Activated T-helper 1 cell treated with anti-CD3 and anti-CD28 coated beads, Interleukin-12 subunit alpha, Interleukin-12 subunit beta, Interleukin-2, Interleukin-4 antibody, amounts not matched to agents 30 ng/mL and 10 ng/mL and 1 ng/mL, durations not matched to agents 14 hours and 24 hours and 36 hours (primary cell): ENCODE data around the gene PACS1. TPM values are rescaled to one million over a fixed set of nuclear protein-coding genes. Genes with fewer than 3 reads are reported as not detected.

Experiments
- DNase-seq: peaks from one replicate; pipeline ENCODE4 v3.0.0; 2021; ENCODE audit warnings: low spot score
- H3K27ac Mint-ChIP-seq: one replicate; pipeline ENCODE4 v1.8.0; 2021; ENCODE audit warnings: mild to moderate bottlenecking, mixed read lengths
- H3K27me3 Mint-ChIP-seq: one replicate; pipeline ENCODE4 v1.8.0; 2022; ENCODE audit warnings: mild to moderate bottlenecking, moderate library complexity, mixed read lengths; ENCODE audit not compliant: insufficient read depth
- H3K36me3 Mint-ChIP-seq: one replicate; pipeline ENCODE4 v1.8.0; 2021; ENCODE audit warnings: low read depth, mixed read lengths
- H3K4me1 Mint-ChIP-seq: one replicate; pipeline ENCODE4 v1.8.0; 2021; ENCODE audit warnings: low read depth, mixed read lengths
- H3K4me3 Mint-ChIP-seq: one replicate; pipeline ENCODE4 v1.8.0; 2021; ENCODE audit warnings: mild to moderate bottlenecking, moderate library complexity, mixed read lengths
- H3K9me3 Mint-ChIP-seq: one replicate; pipeline ENCODE4 v1.8.0; 2021; ENCODE audit warnings: mixed read lengths
- intact Hi-C: fragments of 100-400 bp; cut with micrococcal nuclease; formaldehyde crosslinking; loops from one replicate; pipeline ENCODE4 v1.15.1; 2024
- total RNA-seq: library from RNA; stranded (reverse); gene quantifications from 2 replicates; pipeline ENCODE4 v1.2.3, GENCODE V29; 2022

The PACS1 gene
- total RNA-seq, 1 donor from 2014 or later: 89.5 TPM

- intact Hi-C loops: no loop called here
- Mint-ChIP-seq H3K27ac (no peak overlapping the region), H3K36me3 (peaks cover 36% of the 10 kb centered on the region), H3K27me3 (no peaks in the 10 kb centered on the region), H3K9me3 (no peaks in the 10 kb centered on the region), H3K4me1 (peaks cover 21% of the 10 kb centered on the region), H3K4me3 (no peak overlapping the region)
- DNase-seq: no peak
These were observed 192.6 kb downstream of the PACS1 start for GRCh38 chr11:66262696-66263095.

GRCh38 chr11:66263231-66263630 is 193.2 kb downstream of the PACS1 start:
- Mint-ChIP-seq H3K27ac (no peak overlapping the region), H3K4me1 (peaks cover 25% of the 10 kb centered on the region), H3K9me3 (no peaks in the 10 kb centered on the region), H3K27me3 (peaks cover under 1% of the 10 kb centered on the region), H3K36me3 (peaks cover 36% of the 10 kb centered on the region), H3K4me3 (no peak overlapping the region)
- no peak for DNase-seq
- intact Hi-C loops: no loop called here

- peaks cover 36% of the 10 kb centered on the region for H3K36me3 Mint-ChIP-seq
These were observed 193.7 kb downstream of the PACS1 start for GRCh38 chr11:66263785-66264184.

DNA sequence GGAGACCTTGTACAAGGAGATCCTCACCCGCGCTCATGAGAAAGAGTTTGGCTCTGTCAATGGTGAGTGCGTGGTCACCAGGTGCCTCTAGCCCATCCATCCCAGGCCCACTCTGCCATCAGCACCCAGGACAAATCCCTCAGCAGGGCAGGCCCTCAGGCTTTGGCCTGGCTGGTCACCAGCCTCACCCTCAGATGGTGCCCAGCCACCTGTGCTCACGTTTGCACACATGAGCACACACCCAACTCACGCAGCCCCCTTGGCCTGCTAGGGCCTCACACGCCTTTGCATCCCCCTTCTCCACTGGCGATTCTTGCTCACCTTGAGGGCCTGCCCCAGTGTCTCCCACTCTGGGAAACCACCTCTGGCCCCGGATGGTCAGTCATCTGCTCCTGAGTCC is 194.3 kb downstream of the PACS1 start:
- peaks cover 2% of the 10 kb centered on the region for H3K27me3 Mint-ChIP-seq
- H3K4me1 Mint-ChIP-seq: peaks cover 19% of the 10 kb centered on the region
- no peak for DNase-seq
- H3K4me3 Mint-ChIP-seq: no peak overlapping the region
- H3K27ac Mint-ChIP-seq: no peak overlapping the region
- intact Hi-C loops: no loop called here
- H3K9me3 Mint-ChIP-seq: no peaks in the 10 kb centered on the region
- H3K36me3 Mint-ChIP-seq: peaks cover 32% of the 10 kb centered on the region

More at GRCh38 chr11:66263785-66264184, 193.7 kb downstream of the PACS1 start:
- H3K9me3 Mint-ChIP-seq: no peaks in the 10 kb centered on the region
- no peak overlapping the region for H3K4me3 Mint-ChIP-seq
- DNase-seq: no peak
- peaks cover 2% of the 10 kb centered on the region for H3K27me3 Mint-ChIP-seq
- no peak overlapping the region for H3K27ac Mint-ChIP-seq
- intact Hi-C loops: no loop called here
- H3K4me1 Mint-ChIP-seq: peaks cover 23% of the 10 kb centered on the region

- Mint-ChIP-seq H3K4me3 (no peak overlapping the region), H3K36me3 (peaks cover 26% of the 10 kb centered on the region), H3K9me3 (no peaks in the 10 kb centered on the region), H3K27ac (no peak overlapping the region), H3K27me3 (peaks cover 2% of the 10 kb centered on the region), H3K4me1 (peaks cover 20% of the 10 kb centered on the region)
- DNase-seq: no peak
- intact Hi-C loops: loop anchor here (5.0 kb wide), 6 partner anchors 82 to 553 kb away; partner anchors contain the start of genes B4GAT1, BANF1, BRMS1 and CCDC85B
These were observed 194.8 kb downstream of the PACS1 start for GRCh38 chr11:66264914-66265313.

DNA sequence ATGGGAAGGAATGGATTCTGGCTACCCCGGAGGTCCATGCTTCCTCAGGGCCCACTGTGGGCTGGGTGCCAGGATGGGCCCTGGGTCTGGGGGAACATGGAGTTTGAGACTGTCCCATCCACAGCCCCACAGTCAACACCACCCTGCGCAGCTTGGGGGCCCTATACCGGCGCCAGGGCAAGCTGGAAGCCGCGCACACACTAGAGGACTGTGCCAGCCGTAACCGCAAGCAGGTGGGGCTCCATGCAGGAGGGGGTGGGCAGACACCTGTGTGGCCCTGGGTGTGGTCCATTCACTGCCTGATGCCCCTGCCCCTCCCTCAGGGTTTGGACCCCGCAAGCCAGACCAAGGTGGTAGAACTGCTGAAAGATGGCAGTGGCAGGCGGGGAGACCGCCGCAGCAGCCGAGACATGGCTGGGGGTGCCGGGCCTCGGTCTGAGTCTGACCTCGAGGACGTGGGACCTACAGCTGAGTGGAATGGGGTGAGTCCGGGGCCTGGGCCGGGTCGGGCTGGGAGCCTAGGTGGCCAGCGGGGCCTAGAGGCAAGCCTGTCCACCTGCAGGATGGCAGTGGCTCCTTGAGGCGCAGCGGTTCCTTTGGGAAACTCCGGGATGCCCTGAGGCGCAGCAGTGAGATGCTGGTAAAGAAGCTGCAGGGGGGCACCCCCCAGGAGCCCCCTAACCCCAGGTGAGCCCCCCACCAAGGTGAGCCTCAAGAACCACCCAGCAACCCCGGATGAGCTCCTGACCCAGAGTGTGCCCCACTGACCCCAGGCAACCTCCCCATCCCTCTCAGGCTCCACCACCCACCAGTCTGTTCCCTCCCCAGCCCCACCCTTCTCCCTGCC is 195.7 kb downstream of the PACS1 start:
- no peak overlapping the region for H3K27ac Mint-ChIP-seq

DNA sequence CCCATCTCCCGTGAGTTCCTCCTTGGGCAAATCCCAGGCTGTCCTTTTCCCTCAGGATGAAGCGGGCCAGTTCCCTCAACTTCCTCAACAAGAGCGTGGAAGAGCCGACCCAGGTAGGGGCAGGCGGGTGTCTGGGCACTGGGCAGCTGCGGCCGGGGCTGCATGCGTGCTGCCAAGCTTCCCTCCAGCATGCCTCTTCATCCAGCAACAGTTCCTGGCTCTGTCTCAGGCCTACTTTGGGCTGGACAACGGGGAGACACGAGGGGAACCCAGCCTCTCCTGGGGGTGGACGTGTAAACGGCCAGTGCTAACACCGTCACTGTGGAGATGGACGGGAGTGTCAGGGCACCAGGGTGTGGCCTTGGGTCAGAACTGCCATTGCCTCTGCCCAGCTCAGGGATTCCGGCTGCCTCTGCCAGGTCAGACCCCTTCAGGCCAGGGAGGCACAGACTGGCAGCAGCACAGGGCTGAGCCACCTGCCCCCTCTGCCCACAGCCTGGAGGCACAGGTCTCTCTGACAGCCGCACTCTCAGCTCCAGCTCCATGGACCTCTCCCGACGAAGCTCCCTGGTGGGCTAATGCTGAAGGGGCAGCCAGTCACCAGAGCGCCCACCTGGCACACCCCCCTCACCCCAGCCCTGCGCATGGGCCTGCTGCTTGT is 196.4 kb downstream of the PACS1 start:
- no peaks in the 10 kb centered on the region for H3K9me3 Mint-ChIP-seq
- H3K36me3 Mint-ChIP-seq: peaks cover 27% of the 10 kb centered on the region
- no peak overlapping the region for H3K27ac Mint-ChIP-seq
- DNase-seq: no peak
- H3K27me3 Mint-ChIP-seq: peaks cover 2% of the 10 kb centered on the region
- peak overlapping the region; percentile 76 for H3K4me3 Mint-ChIP-seq
- intact Hi-C loops: loop anchor here (1.0 to 5.0 kb wide), 7 partner anchors 44 to 554 kb away; partner anchors contain the start of genes B4GAT1, BANF1, BRMS1 and CCDC85B
- H3K4me1 Mint-ChIP-seq: peaks cover 30% of the 10 kb centered on the region

More for the DNA sequence above, 195.7 kb downstream of the PACS1 start:
- intact Hi-C loops: loop anchor here (5.0 kb wide), 6 partner anchors 82 to 553 kb away; partner anchors contain the start of genes B4GAT1, BANF1, BRMS1 and CCDC85B
- no peaks in the 10 kb centered on the region for H3K9me3 Mint-ChIP-seq
- H3K4me1 Mint-ChIP-seq: peaks cover 27% of the 10 kb centered on the region
- no peak overlapping the region for H3K4me3 Mint-ChIP-seq
- H3K27me3 Mint-ChIP-seq: peaks cover 2% of the 10 kb centered on the region
- DNase-seq: no peak
- peaks cover 25% of the 10 kb centered on the region for H3K36me3 Mint-ChIP-seq

- intact Hi-C loops: loop anchor here (1.0 to 5.0 kb wide), 7 partner anchors 45 to 555 kb away; partner anchors contain the start of genes B4GAT1, BANF1, BRMS1 and CCDC85B
- H3K36me3 Mint-ChIP-seq: peaks cover 25% of the 10 kb centered on the region
- H3K4me1 Mint-ChIP-seq: peaks cover 35% of the 10 kb centered on the region
- H3K4me3 Mint-ChIP-seq: peak overlapping the region; percentile 76
- no peaks in the 10 kb centered on the region for H3K9me3 Mint-ChIP-seq
- no peak for DNase-seq
- H3K27me3 Mint-ChIP-seq: peaks cover 2% of the 10 kb centered on the region
- H3K27ac Mint-ChIP-seq: peak overlapping the region; percentile 85
These were observed 196.9 kb downstream of the PACS1 start for GRCh38 chr11:66267039-66267378.

GRCh38 chr11:66267379-66268243 is 197.5 kb downstream of the PACS1 start:
- peak overlapping the region; percentile 90 for H3K4me3 Mint-ChIP-seq
- intact Hi-C loops: loop anchor here (1.0 to 5.0 kb wide), 15 partner anchors 11 to 652 kb away; partner anchors contain the start of genes B4GAT1, BANF1, BRMS1 and CCDC85B
- H3K27ac Mint-ChIP-seq: peak overlapping the region; percentile 90
- peak; percentile 77 for DNase-seq
- H3K4me1 Mint-ChIP-seq: peaks cover 35% of the 10 kb centered on the region
- no peaks in the 10 kb centered on the region for H3K9me3 Mint-ChIP-seq
- H3K27me3 Mint-ChIP-seq: peaks cover 2% of the 10 kb centered on the region
- H3K36me3 Mint-ChIP-seq: peaks cover 22% of the 10 kb centered on the region

DNA sequence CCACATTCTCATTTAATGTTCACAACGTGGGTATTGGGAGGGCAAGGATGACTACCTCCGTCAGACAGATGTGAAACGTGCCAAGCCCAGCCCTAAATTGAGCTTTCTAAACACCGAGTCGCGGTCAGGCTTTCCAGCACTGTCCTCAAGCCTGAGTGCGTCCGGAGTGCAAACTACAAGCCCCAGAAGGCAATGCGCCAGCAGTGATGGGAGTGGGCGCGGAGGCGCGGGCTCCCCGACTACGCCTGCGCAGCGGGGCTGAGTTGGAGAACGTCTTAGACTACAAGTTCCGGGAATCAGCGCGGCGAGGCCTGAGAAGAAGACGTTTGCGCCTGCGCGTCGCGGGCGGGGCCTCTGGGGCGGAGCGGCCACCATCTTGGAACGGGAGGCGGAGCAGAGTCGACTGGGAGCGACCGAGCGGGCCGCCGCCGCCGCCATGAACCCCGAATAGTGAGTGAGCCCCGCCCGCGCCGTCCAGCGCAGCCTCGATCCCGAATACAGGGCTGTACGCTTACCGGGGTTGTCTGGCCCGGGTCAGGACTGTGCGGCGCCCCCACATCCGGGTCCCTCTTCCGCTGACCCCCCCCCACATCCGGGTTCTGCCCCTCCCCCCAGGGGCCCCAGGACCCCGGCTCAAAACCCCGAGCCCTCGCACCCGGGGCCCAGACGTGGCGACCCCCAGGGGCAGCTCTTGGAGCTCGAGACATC is 198.3 kb downstream of the PACS1 start, which contains the start of gene RAB1B:
Gene RAB1B (plus strand): TSS at position 396 of the 708 bp plus-strand sequence. CDS start 41 bp downstream, at position 437.
- intact Hi-C loops: loop anchor here (1.0 to 5.0 kb wide), 14 partner anchors 10 to 653 kb away; partner anchors contain the start of genes B4GAT1, BANF1, BRMS1 and CCDC85B
- peaks cover 19% of the 10 kb centered on the region for H3K36me3 Mint-ChIP-seq

GRCh38 chr11:66268952-66269905 is 199.2 kb downstream of the PACS1 start:
- Mint-ChIP-seq H3K36me3 (peaks cover 22% of the 10 kb centered on the region), H3K9me3 (no peaks in the 10 kb centered on the region), H3K27ac (peak overlapping the region; percentile 80), H3K27me3 (peaks cover 2% of the 10 kb centered on the region), H3K4me1 (peaks cover 35% of the 10 kb centered on the region), H3K4me3 (peak overlapping the region; percentile 90)
- DNase-seq: no peak
- intact Hi-C loops: loop anchor here (1.0 to 5.0 kb wide), 14 partner anchors 9 to 654 kb away; partner anchors contain the start of genes B4GAT1, BANF1, BRMS1 and CCDC85B

More for the DNA sequence above, 198.3 kb downstream of the PACS1 start, which contains the start of gene RAB1B:
- H3K4me3 Mint-ChIP-seq: peak within 1 kb of the TSS; percentile 90
- H3K27me3 Mint-ChIP-seq: peaks cover 2% of the 10 kb centered on the region
- H3K27ac Mint-ChIP-seq: peak within 1 kb of the TSS; percentile 90
- H3K4me1 Mint-ChIP-seq: peaks cover 35% of the 10 kb centered on the region
- no peaks in the 10 kb centered on the region for H3K9me3 Mint-ChIP-seq
- peak; percentile 100 for DNase-seq
